ENCODE data around the gene RNF187. TPM values are rescaled to one million over a fixed set of nuclear protein-coding genes. Genes with fewer than 3 reads are reported as not detected.

The RNF187 gene
- total and polyA plus RNA-seq, 2 of the 13 experiments (the other 11 are each of a cell fraction or from before 2014, with no cell fraction given), result 41.3 to 59.4 TPM

- TF ChIP-seq RCOR2 (CRISPR knock-in tag; IDR thresholded peaks at IDR 0.05) (no peak), ZNF431 (CRISPR knock-in tag; IDR thresholded peaks at IDR 0.05; ENCODE audit: borderline replicate concordance, low read depth) (no peak), SMAD1 (CRISPR knock-in tag; IDR thresholded peaks at IDR 0.05; ENCODE audit: borderline replicate concordance, low read depth) (no peak), HNF4G (IDR thresholded peaks at IDR 0.05; ENCODE audit: borderline replicate concordance, low read depth, low read length) (no peak), HNF4G (CRISPR knock-in tag; IDR thresholded peaks at IDR 0.05; ENCODE audit: borderline replicate concordance, low read depth) (no peak), ZNF362 (CRISPR knock-in tag; IDR thresholded peaks at IDR 0.05; ENCODE audit: borderline replicate concordance) (no peak), ZXDC (CRISPR knock-in tag; IDR thresholded peaks at IDR 0.05) (no peak), TCF7 (IDR thresholded peaks at IDR 0.05; ENCODE audit: low read depth) (no peak), KAT8 (CRISPR knock-in tag; IDR thresholded peaks at IDR 0.05) (no peak), ZNF746 (CRISPR knock-in tag; IDR thresholded peaks at IDR 0.05) (no peak), FOXP1 (IDR thresholded peaks at IDR 0.05) (no peak), FOXP1 (CRISPR knock-in tag; IDR thresholded peaks at IDR 0.05) (no peak), GATAD2A (CRISPR knock-in tag; IDR thresholded peaks at IDR 0.05) (no peak), SNAI1 (CRISPR knock-in tag; IDR thresholded peaks at IDR 0.05; ENCODE audit: borderline replicate concordance) (no peak), ZMYM3 (CRISPR knock-in tag; IDR thresholded peaks at IDR 0.05) (no peak), ZNF337 (CRISPR knock-in tag; IDR thresholded peaks at IDR 0.05; ENCODE audit: borderline replicate concordance, low read depth) (no peak), KLF9 (CRISPR knock-in tag; IDR thresholded peaks at IDR 0.05; ENCODE audit: low read depth) (no peak), ZNF256 (CRISPR knock-in tag; conservative IDR thresholded peaks at IDR 0.05) (no peak)
- TF ChIP-seq, protein P1, sequence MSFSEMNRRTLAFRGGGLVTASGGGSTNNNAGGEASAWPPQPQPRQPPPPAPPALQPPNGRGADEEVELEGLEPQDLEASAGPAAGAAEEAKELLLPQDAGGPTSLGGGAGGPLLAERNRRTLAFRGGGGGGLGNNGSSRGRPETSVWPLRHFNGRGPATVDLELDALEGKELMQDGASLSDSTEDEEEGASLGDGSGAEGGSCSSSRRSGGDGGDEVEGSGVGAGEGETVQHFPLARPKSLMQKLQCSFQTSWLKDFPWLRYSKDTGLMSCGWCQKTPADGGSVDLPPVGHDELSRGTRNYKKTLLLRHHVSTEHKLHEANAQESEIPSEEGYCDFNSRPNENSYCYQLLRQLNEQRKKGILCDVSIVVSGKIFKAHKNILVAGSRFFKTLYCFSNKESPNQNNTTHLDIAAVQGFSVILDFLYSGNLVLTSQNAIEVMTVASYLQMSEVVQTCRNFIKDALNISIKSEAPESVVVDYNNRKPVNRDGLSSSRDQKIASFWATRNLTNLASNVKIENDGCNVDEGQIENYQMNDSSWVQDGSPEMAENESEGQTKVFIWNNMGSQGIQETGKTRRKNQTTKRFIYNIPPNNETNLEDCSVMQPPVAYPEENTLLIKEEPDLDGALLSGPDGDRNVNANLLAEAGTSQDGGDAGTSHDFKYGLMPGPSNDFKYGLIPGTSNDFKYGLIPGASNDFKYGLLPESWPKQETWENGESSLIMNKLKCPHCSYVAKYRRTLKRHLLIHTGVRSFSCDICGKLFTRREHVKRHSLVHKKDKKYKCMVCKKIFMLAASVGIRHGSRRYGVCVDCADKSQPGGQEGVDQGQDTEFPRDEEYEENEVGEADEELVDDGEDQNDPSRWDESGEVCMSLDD (CRISPR knock-in tag; IDR thresholded peaks at IDR 0.05; ENCODE audit: borderline replicate concordance), result no peak
- DNase-seq (ENCODE audit: low spot score) (no peak), FAIRE-seq (no peak), ATAC-seq (no peak)
- CTCF ChIA-PET (ENCODE audit: low intra/inter-chr PET ratio, low total read pairs), result interaction anchor here (1.0 to 2.3 kb wide), 2 partner anchors 30 to 44 kb away, joined by 4 to 13 read pairs; no protein-coding TSS in a partner anchor
- H3K4me2 ChIP-seq (ENCODE audit: low read depth, low read length), result no peak overlapping the region
- H3K79me2 ChIP-seq (ENCODE audit: insufficient read depth, low read length), result no peaks in the 10 kb centered on the region
- no TSS peak for BruUV-seq (replicated peaks)
- POLR2A ChIA-PET, result no interaction called here
- peaks cover 15% of the 10 kb centered on the region; the same call in 1 of the 2 replicates for H3K4me1 ChIP-seq (ENCODE audit: insufficient read depth, low read length)
- H3K9me3 ChIP-seq (ENCODE audit: low read length), result no peaks in the 10 kb centered on the region
- H3K9ac ChIP-seq (ENCODE audit: insufficient read depth, low read depth, low read length), result no peak overlapping the region
- no peak overlapping the region for H3K27ac ChIP-seq (ENCODE audit: extremely low read length, insufficient read depth, low read length)
- H4K20me1 ChIP-seq (ENCODE audit: insufficient read depth, low read length), result no peaks in the 10 kb centered on the region
- in situ Hi-C loops (cut with HindIII; ENCODE audit: extremely low pct_ligation_motif_present, low pct_unique_long_range_greater_than_20kb) (no loop called here), intact Hi-C loops (cut with micrococcal nuclease; ENCODE audit: unreplicated experiment) (no loop called here)
- H3K4me3 ChIP-seq (replicated peaks in 1 of 3; ENCODE audit: insufficient read depth in 1 of 3, low read depth in 2 of 3, low read length in 3 of 3), result no peak overlapping the region
- WGBS (ENCODE audit: low lambda C conversion rate), result 72% methylated on average over 22 of the region's 37 CpGs
- no peak overlapping the region for H2AFZ ChIP-seq (ENCODE audit: low read length)
- no peaks in the 10 kb centered on the region for H3K36me3 ChIP-seq (replicated peaks in 1 of 2; ENCODE audit: control insufficient read depth in 1 of 2, insufficient read depth in 2 of 2, low read length in 2 of 2)
- peaks cover 1 to 13% of the 10 kb centered on the region in 2 experiments; a peak in 2 of 5 replicates for H3K27me3 ChIP-seq (ENCODE audit: control insufficient read depth in 1 of 2, insufficient read depth in 2 of 2, low read length in 2 of 2)
Measured at GRCh38 chr1:228471154-228471761, 15.9 kb upstream of the RNF187 start.
